Fibroblast of lung (primary cell): ENCODE data around the gene DPP6. TPM values are rescaled to one million over a fixed set of nuclear protein-coding genes. Genes with fewer than 3 reads are reported as not detected.

Source experiments
- DNase-seq, 2 donors: peaks; one replicate each; pipeline versions ENCODE4 v3.0.0 to v3.0.0-alpha.2; 2010; ENCODE audit warnings: low read depth in 2 of 2
- H2AFZ ChIP-seq: 2 replicates; pipeline ENCODE4 v1.5.1; 2012; ENCODE audit warnings: low read length, control low read depth, inconsistent platforms
- H3K27ac ChIP-seq: 2 replicates; pipeline ENCODE4 v1.5.1; 2011; ENCODE audit warnings: low read length, control low read depth; ENCODE audit not compliant: insufficient read depth
- H3K27me3 ChIP-seq: 2 replicates; pipeline ENCODE4 v1.5.1; 2011; ENCODE audit warnings: mild to moderate bottlenecking, low read length; ENCODE audit not compliant: control insufficient read depth, insufficient read depth
- H3K36me3 ChIP-seq: 2 replicates; pipeline ENCODE4 v1.5.1; 2011; ENCODE audit warnings: low read length; ENCODE audit not compliant: control insufficient read depth, insufficient read depth
- H3K4me1 ChIP-seq: 2 replicates; pipeline ENCODE4 v1.5.1; 2011; ENCODE audit warnings: low read length; ENCODE audit not compliant: control insufficient read depth, insufficient read depth; ENCODE audit errors: extremely low read depth
- H3K4me2 ChIP-seq: 2 replicates; pipeline ENCODE4 v1.5.1; 2011; ENCODE audit warnings: low read length, control low read depth; ENCODE audit not compliant: insufficient read depth; ENCODE audit errors: extremely low read depth
- H3K4me3 ChIP-seq, 4 experiments: fragments of 200-600 bp in 1 of 4; sonication (generic) in 1 of 4; replicated peaks in 1 of 4; 2 replicates each; pipeline ENCODE4 v1.5.1; 2011 to 2016; ENCODE audit warnings: low read length in 4 of 4, low read depth in 3 of 4, mild to moderate bottlenecking in 3 of 4, control low read depth in 2 of 4, inconsistent platforms in 1 of 4, mixed read lengths in 1 of 4; ENCODE audit not compliant: insufficient read depth in 1 of 4; ENCODE audit errors: control extremely low read depth in 1 of 4
- H3K79me2 ChIP-seq: 2 replicates; pipeline ENCODE4 v1.5.1; 2012; ENCODE audit warnings: mild to moderate bottlenecking, low read length, inconsistent platforms; ENCODE audit not compliant: control insufficient read depth, insufficient read depth
- H3K9ac ChIP-seq: 2 replicates; pipeline ENCODE4 v1.5.1; 2011; ENCODE audit warnings: mild to moderate bottlenecking, low read length, control low read depth; ENCODE audit not compliant: insufficient read depth
- H3K9me3 ChIP-seq: 2 replicates; pipeline ENCODE4 v1.5.1; 2012; ENCODE audit warnings: low read depth, low read length; ENCODE audit not compliant: control insufficient read depth, insufficient read depth
- H4K20me1 ChIP-seq: 2 replicates; pipeline ENCODE4 v1.5.1; 2011; ENCODE audit warnings: low read length; ENCODE audit not compliant: control insufficient read depth, insufficient read depth; ENCODE audit errors: extremely low read depth
- CTCF ChIP-seq, 2 donors: IDR thresholded peaks in 1 of 2; conservative IDR thresholded peaks in 1 of 2; 1 replicate in 1 of 2; 2 replicates in 1 of 2; pipeline ENCODE4 v1.5.1; 2011 to 2012; ENCODE audit warnings: low read length in 2 of 2, control low read depth in 1 of 2, inconsistent platforms in 1 of 2, low read depth in 1 of 2, mild to moderate bottlenecking in 1 of 2
- EZH2 ChIP-seq: IDR thresholded peaks from 2 replicates; pipeline ENCODE4 v1.5.1; 2012; ENCODE audit warnings: low read length, control low read depth, mild to moderate bottlenecking; ENCODE audit errors: missing control alignments
- polyA plus RNA-seq, 2 donors: library from polyadenylated mRNA; depleted of rRNA in 1 of 2; stranded (reverse) in 1 of 2; unstranded in 1 of 2; fragments of >200 nt; gene quantifications; 2 replicates each; pipeline ENCODE4 v1.2.1, GENCODE V29; 2011 to 2012; ENCODE audit warnings: missing spikeins in 1 of 2
- total RNA-seq: library from RNA; depleted of rRNA; stranded (reverse); fragments of >200 nt; gene quantifications from 2 replicates; pipeline ENCODE4 v1.2.1, GENCODE V29; 2014

Gene DPP6
- total and polyA plus RNA-seq, 2 donors (not counting 1 experiment from before 2014, with no cell fraction given) = not detected

DNA sequence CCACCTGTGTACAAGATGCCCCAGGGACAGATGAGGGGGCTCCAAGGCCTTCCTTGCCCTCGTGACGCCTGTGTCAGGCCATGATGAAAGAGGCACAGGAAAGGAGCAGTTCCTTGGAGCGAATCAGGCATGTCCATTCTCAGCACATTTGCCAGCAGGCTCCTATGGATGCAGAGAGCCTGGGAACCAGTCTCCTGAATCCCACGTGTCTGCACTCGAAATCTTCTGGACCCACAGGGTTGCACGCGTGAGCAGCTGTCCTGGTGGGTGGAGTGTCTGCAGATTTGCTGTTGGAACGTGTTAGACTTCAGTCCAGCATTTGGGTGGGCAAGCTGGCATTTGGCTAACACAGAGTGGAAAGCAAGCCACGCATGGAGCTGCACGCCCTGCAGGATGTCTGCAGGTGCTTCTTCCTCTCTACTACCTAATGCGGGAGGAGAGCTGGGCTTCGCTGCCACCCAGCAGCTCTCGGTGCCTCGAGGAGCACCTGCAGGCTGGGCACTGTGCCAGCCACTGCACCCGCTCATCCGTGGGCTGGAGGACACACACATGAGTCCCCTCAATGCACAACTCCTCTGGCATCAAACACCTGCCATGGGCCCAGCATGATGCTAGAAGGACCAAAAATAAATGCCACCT, 810.1 kb downstream of the DPP6 start:
- no peak for TF ChIP-seq EZH2
- no peak for TF ChIP-seq CTCF (conservative IDR thresholded peaks at IDR 0.05 in 1 of 2, IDR thresholded peaks at IDR 0.05 in 1 of 2; ENCODE audit: low read depth in 1 of 2, low read length in 2 of 2)
- no peak overlapping the region for H3K27ac ChIP-seq
- H3K4me2 ChIP-seq = no peak overlapping the region
- H3K4me3 ChIP-seq = no peak overlapping the region
- no peaks in the 10 kb centered on the region for H3K36me3 ChIP-seq
- H3K9ac ChIP-seq = no peak overlapping the region
- DNase-seq = no peak
- no peak overlapping the region for H2AFZ ChIP-seq
- no peaks in the 10 kb centered on the region for H3K79me2 ChIP-seq
- H3K4me1 ChIP-seq = no peaks in the 10 kb centered on the region
- no peaks in the 10 kb centered on the region for H3K27me3 ChIP-seq
- no peaks in the 10 kb centered on the region for H4K20me1 ChIP-seq
- no peaks in the 10 kb centered on the region for H3K9me3 ChIP-seq

DNA sequence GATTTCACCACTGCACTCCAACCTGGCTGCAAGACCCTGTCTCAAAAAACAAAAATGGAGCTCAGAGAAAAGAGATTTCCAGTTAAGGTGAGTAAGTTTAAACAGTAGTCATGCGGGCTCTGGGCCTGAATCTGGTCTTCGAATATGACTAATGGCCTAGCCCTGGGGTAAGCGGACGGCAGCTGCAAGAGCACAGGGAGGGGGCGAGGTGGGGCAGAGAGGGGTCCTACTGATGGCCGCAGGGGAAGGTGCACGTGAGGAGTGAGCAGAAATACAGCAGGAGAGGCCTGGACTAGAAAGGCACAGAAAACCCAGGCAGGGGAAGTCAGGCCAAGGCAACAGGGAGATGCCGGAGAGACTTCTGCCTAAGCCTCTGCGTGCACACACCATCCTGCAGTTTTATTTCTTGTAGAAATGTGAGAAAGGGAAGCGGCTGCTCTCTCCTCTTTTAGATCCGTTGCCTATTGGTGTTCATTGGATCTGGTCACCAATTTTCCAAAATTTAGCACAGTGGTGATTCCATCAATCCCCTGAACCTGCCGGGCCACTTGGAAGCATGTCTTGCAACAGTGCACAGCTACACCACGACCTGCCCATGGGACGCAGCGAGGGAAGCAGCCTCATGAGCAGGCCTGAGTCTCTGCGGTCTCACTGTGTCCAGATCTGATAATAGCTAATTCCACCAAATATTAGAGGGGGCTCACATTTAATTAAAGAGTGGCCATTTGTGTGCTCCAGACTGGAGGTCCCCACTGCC, 811.7 kb downstream of the DPP6 start:
- Histone ChIP-seq H3K27me3 (no peaks in the 10 kb centered on the region), H2AFZ (no peak overlapping the region), H4K20me1 (no peaks in the 10 kb centered on the region), H3K9ac (no peak overlapping the region), H3K4me2 (no peak overlapping the region), H3K27ac (no peak overlapping the region), H3K79me2 (no peaks in the 10 kb centered on the region), H3K4me1 (no peaks in the 10 kb centered on the region), H3K4me3 (no peak overlapping the region), H3K36me3 (no peaks in the 10 kb centered on the region), H3K9me3 (no peaks in the 10 kb centered on the region)
- TF ChIP-seq EZH2 = no peak
- no peak for TF ChIP-seq CTCF (conservative IDR thresholded peaks at IDR 0.05 in 1 of 2, IDR thresholded peaks at IDR 0.05 in 1 of 2; ENCODE audit: low read depth in 1 of 2, low read length in 2 of 2)
- DNase-seq = no peak

- no peak overlapping the region for H3K27ac ChIP-seq
- H4K20me1 ChIP-seq = no peaks in the 10 kb centered on the region
- no peaks in the 10 kb centered on the region for H3K9me3 ChIP-seq
- no peak overlapping the region for H3K4me3 ChIP-seq
- TF ChIP-seq CTCF (conservative IDR thresholded peaks at IDR 0.05 in 1 of 2, IDR thresholded peaks at IDR 0.05 in 1 of 2; ENCODE audit: low read depth in 1 of 2, low read length in 2 of 2) (no peak), EZH2 (no peak)
- DNase-seq = no peak
- H3K4me2 ChIP-seq = no peak overlapping the region
- no peak overlapping the region for H3K9ac ChIP-seq
- no peak overlapping the region for H2AFZ ChIP-seq
- H3K79me2 ChIP-seq = no peaks in the 10 kb centered on the region
- no peaks in the 10 kb centered on the region for H3K27me3 ChIP-seq
- H3K4me1 ChIP-seq = no peaks in the 10 kb centered on the region
- H3K36me3 ChIP-seq = no peaks in the 10 kb centered on the region
These were observed 812.3 kb downstream of the DPP6 start for GRCh38 chr7:154864523-154864891.
